CD4-positive, alpha-beta T cell treated with Interferon alpha-2 for 1 hour (primary cell): ENCODE measurements around the gene THRB.
"Not testable (repeated sequence)": the region's sequence is repeated elsewhere in the genome, so short reads cannot be mapped to it uniquely, and the experiment has no call there.

Source experiments
- DNase-seq, 2 donors: peaks; one replicate each; pipeline ENCODE4 v3.0.0-alpha.2; 2020 to 2022

THRB gene

DNA sequence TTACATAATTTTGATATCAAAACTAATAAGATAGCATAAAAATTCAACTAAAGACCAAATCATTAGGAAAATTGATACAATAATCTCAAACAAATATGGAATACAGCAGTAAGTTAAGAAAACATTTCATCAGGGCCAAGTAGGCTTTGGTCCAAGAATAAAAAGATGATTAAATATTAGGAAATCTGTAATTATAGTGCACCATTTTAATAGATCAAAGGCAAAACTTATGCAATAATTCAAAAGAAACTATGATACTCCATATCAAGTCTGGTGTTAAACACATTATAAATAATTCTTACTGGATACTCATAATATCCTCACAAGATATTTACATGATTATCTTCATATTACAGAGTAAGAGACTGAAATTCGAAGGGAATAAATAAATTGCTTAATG lies 51.2 kb downstream of the THRB start:
- DNase-seq: no peak

DNA sequence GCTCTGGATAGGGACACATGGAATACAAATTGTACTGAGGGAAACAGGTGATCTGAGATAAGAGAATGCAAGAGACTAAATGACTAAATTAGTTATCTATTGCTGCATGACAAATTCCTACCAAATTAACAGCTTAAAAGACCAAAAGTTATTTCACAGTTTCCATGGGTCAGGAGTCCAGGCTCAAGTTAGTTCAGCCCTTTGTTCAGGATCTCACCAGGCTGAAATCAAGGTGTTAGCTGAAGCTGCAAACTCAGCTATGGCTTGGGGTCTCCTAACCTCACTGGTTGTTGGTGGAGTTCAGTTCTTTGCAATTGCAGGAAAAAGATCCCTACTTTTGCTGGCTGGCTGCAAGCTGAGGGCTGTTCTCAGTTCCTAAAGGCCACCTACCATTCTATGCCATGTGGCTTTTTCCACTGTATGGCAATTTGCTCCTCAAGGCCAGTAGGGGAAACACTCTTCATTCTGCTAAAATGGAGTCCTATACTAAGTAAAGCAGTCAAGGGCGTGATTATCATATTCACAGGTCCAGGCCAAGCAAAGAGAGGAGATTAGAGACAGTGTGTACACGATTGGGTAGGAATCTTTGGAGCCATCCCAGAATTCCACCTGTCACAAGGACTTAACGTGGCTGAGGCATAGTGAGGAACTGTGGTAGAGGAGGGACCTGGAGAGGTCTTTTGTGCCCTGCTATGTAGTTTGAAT lies 53.7 kb downstream of the THRB start:
- DNase-seq: no peak

DNA sequence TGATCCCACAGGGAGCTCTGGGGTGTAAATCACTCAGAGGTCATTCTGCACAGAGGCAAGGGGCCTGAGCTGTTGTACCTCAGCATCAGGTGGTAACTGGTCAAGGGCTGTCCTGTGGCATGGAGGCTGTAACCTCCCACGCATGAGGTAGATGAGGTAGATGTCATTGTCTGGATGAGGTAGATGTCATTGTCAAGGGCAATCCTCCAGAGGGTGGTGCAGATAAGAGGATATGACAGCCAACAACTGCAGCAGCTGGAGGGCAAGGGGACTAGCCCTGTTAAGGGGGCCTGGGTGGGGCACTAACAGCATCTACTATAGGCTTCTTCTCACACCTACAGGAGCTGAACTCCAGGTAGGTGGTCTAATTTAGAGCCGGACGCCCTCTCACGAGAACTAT lies 55.6 kb downstream of the THRB start:
- no peak for DNase-seq

DNA sequence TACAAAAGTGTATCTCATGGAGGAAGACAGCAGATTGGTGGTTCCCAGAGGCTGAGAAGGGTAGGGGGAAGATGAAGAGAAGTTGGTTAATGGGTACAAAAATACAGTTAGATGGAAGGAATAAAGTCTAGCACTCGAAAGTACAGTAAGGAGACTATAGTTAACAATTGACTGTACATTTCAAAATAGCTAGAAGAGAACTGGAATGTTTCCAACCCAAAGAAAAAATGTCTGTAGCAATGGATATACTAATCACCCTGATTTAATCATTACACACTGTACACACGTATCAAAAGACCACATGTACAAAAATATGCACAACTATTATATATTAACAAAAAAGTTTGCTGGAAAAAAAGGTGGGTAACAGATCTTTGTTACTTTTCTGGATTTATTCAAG lies 57.3 kb downstream of the THRB start:
- DNase-seq: no peak

DNA sequence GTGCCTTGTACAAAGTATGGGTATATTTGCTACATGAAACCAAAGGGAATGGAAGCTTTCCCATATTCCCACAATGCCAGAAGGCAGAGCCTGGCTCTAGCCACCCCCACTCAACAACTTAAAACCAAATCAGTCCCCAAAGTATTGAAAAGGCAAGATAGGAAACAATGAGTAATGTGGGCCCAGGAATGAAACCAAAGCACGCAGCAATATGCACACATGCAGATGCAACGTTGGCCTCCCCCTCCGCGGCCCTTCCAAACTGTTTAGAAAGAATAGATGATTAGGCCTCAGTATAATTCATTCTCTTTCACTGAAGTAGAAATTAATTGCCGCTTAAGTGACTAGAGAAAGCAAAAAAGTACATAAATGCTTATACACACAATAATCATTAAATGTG lies 59.1 kb downstream of the THRB start:
- no peak for DNase-seq

DNA sequence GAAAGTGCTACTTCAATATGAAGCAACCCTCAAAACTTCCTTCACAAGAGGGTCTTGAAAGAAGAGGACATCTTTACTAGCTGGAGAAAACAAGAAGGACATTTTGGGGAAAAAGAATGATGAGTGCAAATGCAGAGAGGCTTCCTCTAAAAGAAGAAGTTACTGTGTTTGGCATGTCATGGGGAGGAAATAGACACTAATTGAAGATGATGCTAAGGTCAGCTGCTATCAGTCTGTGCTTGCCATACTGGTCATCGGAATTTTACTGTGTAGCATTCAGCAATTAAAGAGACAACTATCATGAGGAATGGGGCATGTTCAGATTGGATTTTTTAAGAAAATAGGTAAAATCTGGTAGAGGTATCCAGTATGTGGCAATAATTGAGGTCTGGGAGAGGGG lies 60.0 kb downstream of the THRB start:
- DNase-seq: no peak

DNA sequence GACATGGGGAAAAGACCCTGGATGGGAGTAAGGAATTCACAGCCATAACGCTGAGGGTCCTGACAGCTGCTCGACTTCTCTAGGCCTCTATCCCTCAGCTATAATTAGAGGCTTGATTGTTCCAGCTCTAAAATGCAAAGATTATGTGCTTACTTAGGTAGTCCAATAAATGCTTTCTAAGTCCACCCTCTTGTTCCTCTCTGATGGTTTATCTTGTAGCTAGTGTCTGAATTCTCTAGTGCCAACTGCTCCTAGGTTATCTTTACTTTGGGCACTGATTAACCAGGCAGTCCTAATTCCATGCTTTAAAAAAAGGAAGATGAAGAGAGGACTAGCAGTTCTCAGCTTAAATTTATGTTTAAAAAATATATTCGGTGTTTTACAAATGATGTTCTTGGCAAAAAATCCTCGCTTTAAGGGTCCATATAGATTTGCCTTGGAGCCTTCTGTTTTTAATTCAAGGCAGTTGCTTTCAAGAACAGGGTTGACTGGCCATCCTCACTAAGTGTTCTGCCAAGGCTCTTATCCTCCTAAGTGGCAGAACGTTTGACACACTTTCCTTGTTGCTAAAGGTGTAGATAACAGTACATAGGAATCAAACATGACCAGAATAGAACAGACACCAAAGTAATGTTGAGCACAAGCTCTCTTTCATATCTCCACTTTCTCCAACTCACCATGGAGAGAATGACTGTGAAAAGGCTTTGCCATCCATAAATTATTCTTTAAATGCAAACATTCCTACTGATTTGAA lies 60.6 kb downstream of the THRB start:
- no peak for DNase-seq

DNA sequence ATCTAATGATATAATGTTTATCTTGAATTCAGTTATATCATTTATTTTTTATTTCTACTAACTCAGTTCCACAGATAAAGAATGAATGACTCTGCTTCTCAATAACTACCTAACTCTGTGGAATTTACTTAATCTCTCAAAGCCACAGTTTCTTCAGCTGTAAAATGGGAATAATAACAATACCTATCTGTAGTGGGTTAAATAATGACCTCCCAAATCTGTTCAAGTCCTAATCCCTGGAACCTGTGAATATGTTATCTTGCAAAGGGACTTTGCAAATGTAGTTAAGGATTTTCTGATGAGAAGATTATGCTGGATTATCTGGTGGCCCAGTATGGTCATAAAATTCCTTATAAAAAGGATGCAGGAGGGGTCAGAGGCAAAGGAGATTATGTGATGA lies 61.7 kb downstream of the THRB start:
- DNase-seq: no peak

DNA sequence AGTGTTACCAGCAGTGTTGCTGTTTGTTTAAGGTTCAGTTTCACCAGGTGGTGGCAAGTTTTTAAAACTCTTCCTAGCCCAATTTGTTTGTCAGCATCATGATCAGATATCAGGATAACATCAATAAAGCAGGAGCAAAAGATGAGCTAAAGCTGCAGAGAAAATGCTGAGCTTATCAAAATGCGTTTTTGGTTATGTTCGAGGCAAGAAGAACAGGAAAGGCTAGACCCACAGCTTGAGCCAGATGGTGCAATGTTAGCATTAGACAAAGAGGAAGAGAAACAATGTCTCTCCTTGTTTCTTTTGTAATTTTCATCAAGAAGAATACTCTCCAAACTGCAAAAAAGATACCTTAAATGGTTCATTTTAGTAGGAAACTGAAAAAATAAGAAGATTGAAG lies 66.2 kb downstream of the THRB start:
- DNase-seq: no peak

DNA sequence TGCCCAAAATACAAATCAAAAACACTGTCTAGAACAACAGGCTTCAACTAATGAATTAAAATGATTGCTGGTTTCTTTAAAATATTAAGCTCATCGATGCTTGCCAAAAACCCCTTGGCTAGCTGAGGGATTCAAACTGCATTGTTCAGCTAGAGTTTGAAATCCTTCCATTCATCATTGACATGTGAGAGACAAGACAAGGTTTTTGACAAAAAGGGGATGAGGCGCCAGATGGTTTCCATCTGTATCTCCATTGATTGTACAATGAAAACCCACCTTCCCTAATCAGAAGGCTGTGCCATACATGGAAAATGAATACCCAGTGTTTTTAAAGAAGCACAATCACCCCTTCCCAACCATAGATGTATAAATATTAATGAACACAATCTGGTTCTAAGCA lies 67.8 kb downstream of the THRB start:
- no peak for DNase-seq

DNA sequence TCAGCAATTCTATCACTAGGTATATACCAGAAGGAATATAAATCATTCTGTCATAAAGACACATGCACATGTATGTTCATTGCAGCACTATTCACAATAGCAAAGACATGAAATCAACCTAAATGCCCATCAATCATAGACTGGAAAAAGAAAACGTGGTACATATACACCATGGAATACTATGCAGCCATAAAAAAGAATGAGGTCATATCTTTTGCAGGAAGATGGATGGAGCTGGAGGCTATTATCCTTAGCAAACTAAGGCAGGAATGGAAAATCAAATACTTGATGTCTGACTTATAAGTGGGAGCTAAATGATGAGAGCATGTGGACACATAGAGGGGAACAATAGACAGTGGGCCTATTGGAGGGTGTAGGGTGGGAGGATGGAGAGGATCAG lies 73.8 kb downstream of the THRB start:
- not testable (repeated sequence) for DNase-seq

DNA sequence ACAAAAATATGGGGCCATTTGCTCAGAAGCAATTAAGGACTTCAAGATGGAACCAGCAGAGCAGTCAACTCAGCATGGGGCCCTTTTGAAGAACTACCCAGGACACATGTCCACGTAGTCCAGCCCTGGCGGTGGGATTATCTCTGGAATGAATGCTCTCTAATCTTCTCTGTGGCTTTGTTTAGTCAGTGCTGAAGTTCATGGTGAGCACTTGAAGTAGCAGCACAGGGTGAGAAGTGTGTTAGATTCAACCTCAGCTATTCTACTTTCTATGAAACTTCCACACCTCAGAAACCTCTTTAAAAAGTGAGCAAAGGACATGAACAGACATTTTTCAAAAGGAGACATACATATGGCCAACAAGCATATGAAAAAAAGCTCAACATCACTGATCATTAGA lies 74.4 kb downstream of the THRB start:
- no peak for DNase-seq

DNA sequence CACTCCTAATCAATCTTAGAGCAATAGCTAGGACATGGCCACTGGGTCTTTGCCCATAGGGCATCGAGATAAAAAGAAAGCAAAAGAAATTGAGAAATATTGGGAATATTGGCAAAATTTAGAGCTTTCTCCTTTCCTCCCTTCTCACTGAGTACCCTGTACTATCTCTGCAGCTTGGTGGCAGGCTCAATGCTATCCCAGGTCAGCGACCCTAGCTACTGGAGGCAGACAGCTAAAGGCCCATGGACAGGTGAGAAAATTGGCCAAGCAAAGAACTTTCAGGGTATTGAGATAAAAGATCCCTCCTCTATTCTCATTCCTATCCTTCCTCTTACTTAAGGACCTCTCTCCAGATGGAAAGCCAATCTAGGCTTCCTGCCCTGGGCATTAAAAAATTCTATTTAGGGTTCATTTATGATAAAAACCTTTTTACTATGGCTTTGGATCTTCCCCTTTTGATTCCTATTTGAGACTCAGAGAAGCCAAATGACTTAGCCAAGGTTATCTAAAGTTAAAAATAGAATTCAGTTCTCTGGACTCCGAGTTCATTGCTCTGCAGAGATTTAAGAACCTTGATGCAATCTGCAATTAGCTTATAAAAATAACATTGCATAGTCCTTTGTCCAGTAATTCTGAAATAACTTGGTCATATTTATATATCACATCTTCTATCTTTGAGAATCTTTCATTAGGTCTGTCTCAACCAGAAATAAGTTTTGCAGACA lies 75.4 kb downstream of the THRB start:
- no peak for DNase-seq

DNA sequence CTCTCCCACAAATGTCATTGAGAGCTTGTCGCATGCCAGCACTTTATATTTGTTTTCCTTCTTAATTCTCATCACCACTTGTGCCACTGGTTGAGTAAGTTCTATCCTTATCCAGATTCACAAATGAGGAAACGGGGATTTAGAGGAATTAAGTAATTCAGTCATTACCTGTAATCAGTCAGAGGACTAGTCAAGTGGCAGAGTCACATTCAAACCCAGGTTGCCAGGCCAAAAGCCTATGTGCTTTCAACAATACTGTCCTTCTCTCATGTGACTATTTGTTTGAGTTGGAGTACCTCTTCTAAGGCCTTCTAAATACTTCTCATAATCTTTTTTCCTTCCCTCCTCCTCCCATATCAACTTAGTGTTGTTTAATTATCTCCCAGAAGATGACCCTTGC lies 76.9 kb downstream of the THRB start:
- DNase-seq: no peak

DNA sequence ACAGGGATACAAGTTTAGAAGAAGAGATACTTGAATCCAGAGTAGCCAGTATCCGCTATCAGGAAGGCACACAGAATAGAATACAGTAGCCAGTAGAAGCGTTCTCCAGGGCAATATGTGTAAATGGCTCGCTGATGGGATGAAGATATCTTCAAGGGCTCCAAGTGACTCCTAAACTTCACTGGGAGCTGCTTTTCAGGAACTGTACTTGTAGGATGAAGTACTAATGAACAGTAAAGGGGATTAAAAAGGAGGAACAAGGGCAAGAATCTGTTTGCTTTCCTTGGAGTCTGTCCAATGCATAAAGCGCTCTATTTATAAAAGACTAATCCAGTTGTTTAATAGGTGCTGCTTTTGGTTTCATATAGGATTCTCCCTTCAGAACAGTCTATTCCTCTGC lies 78.4 kb downstream of the THRB start:
- DNase-seq: no peak

DNA sequence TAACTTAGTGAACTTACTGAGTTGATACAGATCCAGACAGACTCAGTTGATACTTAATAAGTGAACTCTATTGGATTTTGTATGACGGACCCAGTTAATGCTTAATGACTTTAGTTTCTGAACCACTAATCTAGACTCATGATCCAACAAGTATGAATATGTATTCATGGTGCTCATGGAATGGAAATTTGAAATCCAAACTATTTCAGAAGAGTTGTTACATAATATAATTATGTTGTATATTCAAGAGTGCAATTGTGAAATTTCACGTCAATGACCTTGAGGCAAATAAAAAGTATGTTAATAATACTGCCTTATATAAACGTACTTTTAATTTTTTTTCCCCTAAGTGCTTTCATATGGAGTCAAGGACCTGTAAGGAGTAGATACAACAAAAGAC lies 78.8 kb downstream of the THRB start:
- no peak for DNase-seq

DNA sequence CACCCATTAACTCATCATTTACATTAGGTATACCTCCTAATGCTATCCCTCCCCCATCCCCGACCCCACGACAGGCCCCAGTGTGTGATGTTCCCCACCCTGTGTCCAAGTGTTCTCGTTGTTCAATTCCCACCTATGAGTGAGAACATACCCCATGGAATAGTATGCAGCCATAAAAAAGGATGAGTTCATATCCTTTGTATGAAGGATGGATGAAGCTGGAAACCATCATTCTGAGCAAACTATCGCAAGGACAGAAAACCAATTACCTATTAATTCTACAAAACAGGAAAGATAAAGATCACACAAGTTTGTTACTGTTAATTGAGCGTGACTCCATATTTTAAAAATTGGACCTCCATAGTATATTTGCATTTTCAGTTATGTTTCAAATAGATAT lies 81.0 kb downstream of the THRB start:
- not testable (repeated sequence) for DNase-seq

DNA sequence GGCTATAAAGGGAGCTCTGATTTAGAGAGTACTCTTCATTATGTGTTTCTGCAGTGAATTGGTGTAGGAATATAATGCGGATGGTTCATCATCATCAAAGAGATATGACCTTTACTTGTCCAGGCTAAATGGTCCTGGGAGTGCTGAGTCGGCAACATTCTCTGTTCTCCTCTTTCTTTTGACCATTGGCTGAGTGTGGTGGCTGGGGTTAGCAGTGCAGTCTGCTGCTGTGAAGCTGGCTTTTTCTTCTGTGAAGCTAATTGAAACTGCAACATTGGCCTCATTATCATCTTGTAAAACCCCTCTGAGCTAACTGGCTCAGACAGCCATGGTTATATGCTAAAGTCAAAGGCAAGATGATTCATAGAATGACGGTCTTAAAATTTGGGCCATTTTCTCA lies 83.8 kb downstream of the THRB start:
- no peak for DNase-seq

DNA sequence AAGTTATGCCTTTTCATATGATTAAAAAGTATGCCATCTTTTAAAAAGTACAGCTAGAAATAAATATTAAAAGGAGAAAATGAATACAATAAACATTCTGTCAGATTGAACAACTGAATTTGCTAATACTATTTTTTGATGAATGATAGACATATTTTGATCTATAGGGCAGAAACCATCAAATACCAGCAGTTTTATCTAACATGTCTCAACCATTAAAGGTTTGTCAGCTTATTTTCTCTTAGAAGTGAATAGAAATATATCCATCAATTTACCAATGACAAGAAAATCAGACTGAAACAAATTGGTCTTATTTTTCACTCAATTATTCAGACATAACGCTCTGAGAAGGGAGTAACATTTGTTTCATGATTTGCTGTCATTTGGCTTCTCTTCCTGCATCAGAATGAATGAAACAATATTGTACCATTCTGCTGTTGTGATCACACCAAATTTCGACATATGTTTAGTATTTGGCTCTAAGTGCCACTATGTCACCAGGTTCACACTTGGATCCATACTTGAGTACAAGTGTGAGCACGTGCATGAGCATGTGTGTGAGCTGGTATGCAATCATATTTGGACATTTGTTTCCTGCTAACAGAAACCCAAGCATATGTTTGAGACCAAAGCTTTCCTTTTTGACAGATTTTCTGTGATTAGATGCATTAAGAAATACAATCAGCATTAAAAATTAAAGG lies 86.5 kb downstream of the THRB start:
- DNase-seq: no peak

DNA sequence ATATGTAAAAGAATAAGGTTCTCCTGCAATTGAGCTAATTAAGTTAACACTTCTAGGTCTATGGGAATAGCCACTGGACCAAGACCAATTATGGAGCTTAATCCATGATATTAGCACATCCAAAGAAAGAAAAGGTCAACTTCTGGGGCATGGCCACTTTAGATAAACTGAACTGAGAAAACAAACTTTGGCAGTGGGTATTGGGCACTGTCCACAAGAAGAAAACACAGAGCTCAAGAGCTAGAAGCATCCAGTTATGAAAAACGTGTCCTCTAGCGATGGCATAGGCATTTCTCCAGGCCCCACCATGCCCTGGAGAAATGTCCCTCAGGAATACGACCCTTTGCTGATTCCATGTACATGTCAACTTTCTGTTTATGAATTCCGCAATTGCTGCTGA lies 87.8 kb downstream of the THRB start:
- no peak for DNase-seq

DNA sequence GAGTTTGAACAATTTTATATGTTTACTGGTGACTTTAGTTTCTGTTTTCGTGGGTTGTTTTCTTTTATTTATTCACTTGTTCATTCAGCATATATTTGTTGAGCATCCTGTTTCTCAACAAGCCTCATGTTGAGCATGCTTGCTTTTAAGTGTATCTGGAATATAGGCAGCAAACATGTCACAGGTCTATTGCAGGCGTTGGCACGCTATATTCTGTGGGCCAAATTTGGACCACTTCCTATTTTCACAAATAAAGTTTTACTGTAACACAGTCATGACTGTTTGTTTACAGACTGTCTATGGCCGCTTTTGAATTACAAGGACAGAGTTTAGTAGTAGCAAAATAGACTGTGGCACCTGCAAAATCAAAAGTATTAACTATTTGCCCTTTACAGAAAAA lies 89.6 kb downstream of the THRB start:
- no peak for DNase-seq

DNA sequence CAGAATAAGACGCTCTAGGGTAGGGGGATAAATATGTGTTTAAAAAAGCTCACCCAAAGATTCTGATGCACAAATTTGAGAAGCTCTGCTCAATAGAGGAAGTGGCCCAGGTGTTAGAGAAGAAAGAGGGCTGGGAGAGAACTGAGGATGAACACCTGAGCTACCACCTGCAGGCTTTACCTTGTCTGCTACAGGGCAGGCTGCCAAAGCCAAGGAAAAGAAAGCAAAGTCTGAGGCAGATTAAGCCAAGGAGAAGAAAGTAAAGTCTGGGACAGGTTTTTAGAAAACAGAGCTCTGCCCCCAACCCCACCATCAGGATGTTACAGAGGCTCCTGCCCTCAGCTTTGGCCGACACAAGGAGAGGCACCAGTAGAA lies 92.9 kb downstream of the THRB start:
- DNase-seq: no peak

DNA sequence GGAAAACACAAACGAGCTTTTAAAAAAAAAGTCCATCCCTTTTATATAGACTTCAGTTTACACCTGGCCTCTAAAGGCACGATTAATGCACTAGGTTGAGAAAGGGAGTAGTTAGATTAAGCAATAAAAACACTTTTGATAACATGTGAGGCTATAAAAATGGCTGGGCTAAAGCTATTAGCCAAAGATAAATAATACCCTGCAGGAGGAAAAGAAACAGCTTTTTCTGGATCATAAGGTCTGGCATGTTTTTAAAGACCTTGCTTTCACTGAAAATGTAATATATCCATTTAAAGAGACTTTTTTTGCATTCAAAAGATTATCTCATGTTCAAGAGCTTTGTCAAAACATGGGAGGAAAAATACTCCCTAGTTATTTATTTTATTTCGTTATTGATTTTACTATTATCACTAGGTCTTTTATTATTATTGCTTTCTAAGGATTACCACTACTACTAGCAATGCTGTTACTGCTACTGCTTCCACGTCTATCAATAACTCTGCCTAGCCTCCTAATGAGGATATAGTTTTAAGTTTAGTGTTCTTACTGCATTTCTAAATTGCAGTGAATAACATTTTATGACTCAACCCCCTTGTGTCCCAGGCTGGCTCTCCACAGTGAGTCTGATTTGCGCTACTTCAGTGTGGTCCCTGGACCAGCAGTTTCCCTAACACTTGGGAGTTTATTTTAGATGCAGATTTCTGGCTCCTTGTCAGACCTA lies 93.4 kb downstream of the THRB start:
- no peak for DNase-seq
